ENCODE data around the gene RTP2. TPM values are rescaled to one million over a fixed set of nuclear protein-coding genes. Genes with fewer than 3 reads are reported as not detected.
A peak's percentile ranks its signal among the peaks of the same experiment; 100 is the strongest.

RTP2 gene
- total RNA-seq, 2 experiments from 2014 or later = not detected

DNA sequence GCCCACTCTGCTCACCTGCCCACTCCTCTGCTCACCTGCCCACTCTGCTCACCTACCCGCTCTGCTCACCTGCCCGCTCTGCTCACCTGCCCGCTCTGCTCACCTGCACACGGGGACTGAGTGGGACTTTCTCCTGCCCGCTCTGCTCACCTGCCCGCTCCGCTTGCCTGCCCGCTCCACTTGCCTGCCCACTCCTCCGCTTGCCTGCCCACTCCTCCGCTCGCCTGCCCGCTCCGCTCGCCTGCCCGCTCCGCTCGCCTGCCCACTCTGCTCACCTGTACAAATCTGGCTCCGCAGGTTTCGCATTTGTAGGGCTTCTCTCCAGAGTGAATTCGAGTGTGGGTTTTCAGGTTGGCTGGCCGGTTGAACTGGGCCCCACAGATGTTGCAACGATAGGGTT is 22.9 kb upstream of the RTP2 start:
- Mint-ChIP-seq H3K27ac (no peak overlapping the region), H3K36me3 (ENCODE audit: low read depth) (peaks cover 61% of the 10 kb centered on the region)

DNA sequence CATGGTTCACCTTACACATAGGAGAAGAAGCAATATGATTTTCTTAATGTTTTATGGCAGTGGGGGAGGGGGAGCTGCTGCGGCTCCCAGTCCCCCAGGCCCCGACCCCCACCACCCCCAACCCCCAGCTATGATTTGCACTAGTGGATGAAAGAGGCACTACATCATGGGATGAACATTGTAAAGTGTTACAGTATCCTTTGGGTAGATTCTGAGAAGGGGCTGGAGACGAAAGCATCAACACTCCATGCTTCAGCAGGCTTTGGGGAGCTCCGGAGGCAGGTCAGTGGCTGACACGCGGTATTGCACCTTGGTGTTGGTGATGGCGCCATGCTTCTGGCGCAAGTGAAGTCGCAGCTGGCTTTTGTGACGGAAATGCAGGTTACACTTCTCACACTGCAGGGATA is 19.9 kb upstream of the RTP2 start:
- Mint-ChIP-seq H3K27ac (no peak overlapping the region), H3K27me3 (ENCODE audit: low read depth) (no peaks in the 10 kb centered on the region), H3K4me1 (ENCODE audit: low read depth) (no peaks in the 10 kb centered on the region), H3K4me3 (no peak overlapping the region), H3K9me3 (no peaks in the 10 kb centered on the region), H3K36me3 (ENCODE audit: low read depth) (peaks cover 41% of the 10 kb centered on the region)
- CTCF ChIA-PET = interaction anchor here (1.1 to 1.2 kb wide), 2 partner anchors 8 to 10 kb away, joined by 3 read pairs; no protein-coding TSS in a partner anchor
- intact Hi-C loops (cut with micrococcal nuclease) = no loop called here
- no peak for DNase-seq

More for the DNA sequence above, 22.9 kb upstream of the RTP2 start:
- Mint-ChIP-seq H3K9me3 (no peaks in the 10 kb centered on the region), H3K4me1 (ENCODE audit: low read depth) (no peaks in the 10 kb centered on the region), H3K27me3 (ENCODE audit: low read depth) (no peaks in the 10 kb centered on the region), H3K4me3 (no peak overlapping the region)
- intact Hi-C loops (cut with micrococcal nuclease) = no loop called here
- CTCF ChIA-PET = no interaction called here
- no peak for DNase-seq

- DNase-seq = no peak
- intact Hi-C loops (cut with micrococcal nuclease) = no loop called here
- Mint-ChIP-seq H3K9me3 (no peaks in the 10 kb centered on the region), H3K27ac (no peak overlapping the region), H3K27me3 (ENCODE audit: low read depth) (no peaks in the 10 kb centered on the region), H3K36me3 (ENCODE audit: low read depth) (peaks cover 34% of the 10 kb centered on the region), H3K4me1 (ENCODE audit: low read depth) (no peaks in the 10 kb centered on the region), H3K4me3 (no peak overlapping the region)
- CTCF ChIA-PET = interaction anchor here (0.8 to 1.1 kb wide), 2 partner anchors 41 to 106 kb away, joined by 3 read pairs; no protein-coding TSS in a partner anchor
Measured at GRCh38 chr3:187721055-187721454, 18.7 kb upstream of the RTP2 start.

DNA sequence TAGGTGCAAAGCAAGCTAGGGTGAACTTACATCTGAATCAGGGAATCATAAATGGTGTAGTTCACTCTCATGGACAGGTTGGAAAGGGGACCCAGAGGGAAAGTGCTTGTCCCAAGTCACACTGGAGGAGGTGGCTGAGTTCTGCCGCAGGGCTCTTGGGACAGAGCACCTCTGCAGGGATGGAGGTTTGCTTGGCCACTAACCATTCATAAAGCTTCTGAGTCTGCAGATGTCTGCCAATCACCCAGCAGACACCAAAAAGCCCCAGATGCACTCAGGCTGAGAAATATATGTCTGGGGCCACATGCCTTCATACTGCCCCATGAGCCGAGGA is 17.9 kb upstream of the RTP2 start:
- no peak for DNase-seq
- H3K4me3 Mint-ChIP-seq = no peak overlapping the region
- CTCF ChIA-PET = interaction anchor here (0.8 to 2.1 kb wide), 5 partner anchors 16 to 401 kb away, joined by 3 to 9 read pairs (median 3); no protein-coding TSS in a partner anchor
- no peaks in the 10 kb centered on the region for H3K9me3 Mint-ChIP-seq
- H3K36me3 Mint-ChIP-seq (ENCODE audit: low read depth) = peaks cover 28% of the 10 kb centered on the region
- H3K4me1 Mint-ChIP-seq (ENCODE audit: low read depth) = no peaks in the 10 kb centered on the region
- no peaks in the 10 kb centered on the region for H3K27me3 Mint-ChIP-seq (ENCODE audit: low read depth)
- intact Hi-C loops (cut with micrococcal nuclease) = no loop called here
- no peak overlapping the region for H3K27ac Mint-ChIP-seq

GRCh38 chr3:187719628-187720336 is 17.4 kb upstream of the RTP2 start:
- Mint-ChIP-seq H3K4me1 (ENCODE audit: low read depth) (no peaks in the 10 kb centered on the region), H3K27me3 (ENCODE audit: low read depth) (no peaks in the 10 kb centered on the region), H3K36me3 (ENCODE audit: low read depth) (peaks cover 24% of the 10 kb centered on the region), H3K9me3 (no peaks in the 10 kb centered on the region), H3K27ac (no peak overlapping the region), H3K4me3 (no peak overlapping the region)
- DNase-seq = no peak
- intact Hi-C loops (cut with micrococcal nuclease) = loop anchor here (10.0 kb wide), 1 partner anchor 605 kb away; no protein-coding TSS in a partner anchor
- CTCF ChIA-PET = interaction anchor here (0.8 to 7.4 kb wide), 5 partner anchors 15 to 400 kb away, joined by 3 to 62 read pairs (median 4); no protein-coding TSS in a partner anchor

GRCh38 chr3:187718802-187719201 is 16.4 kb upstream of the RTP2 start:
- H3K9me3 Mint-ChIP-seq = no peaks in the 10 kb centered on the region
- H3K4me1 Mint-ChIP-seq (ENCODE audit: low read depth) = peaks cover 8% of the 10 kb centered on the region
- no peak for DNase-seq
- CTCF ChIA-PET = interaction anchor here (0.7 to 7.4 kb wide), 6 partner anchors 12 to 500 kb away, joined by 3 to 62 read pairs (median 4); no protein-coding TSS in a partner anchor
- H3K27ac Mint-ChIP-seq = no peak overlapping the region
- H3K36me3 Mint-ChIP-seq (ENCODE audit: low read depth) = peaks cover 15% of the 10 kb centered on the region
- no peak overlapping the region for H3K4me3 Mint-ChIP-seq
- intact Hi-C loops (cut with micrococcal nuclease) = loop anchor here (10.0 kb wide), 1 partner anchor 604 kb away; no protein-coding TSS in a partner anchor
- H3K27me3 Mint-ChIP-seq (ENCODE audit: low read depth) = no peaks in the 10 kb centered on the region

DNA sequence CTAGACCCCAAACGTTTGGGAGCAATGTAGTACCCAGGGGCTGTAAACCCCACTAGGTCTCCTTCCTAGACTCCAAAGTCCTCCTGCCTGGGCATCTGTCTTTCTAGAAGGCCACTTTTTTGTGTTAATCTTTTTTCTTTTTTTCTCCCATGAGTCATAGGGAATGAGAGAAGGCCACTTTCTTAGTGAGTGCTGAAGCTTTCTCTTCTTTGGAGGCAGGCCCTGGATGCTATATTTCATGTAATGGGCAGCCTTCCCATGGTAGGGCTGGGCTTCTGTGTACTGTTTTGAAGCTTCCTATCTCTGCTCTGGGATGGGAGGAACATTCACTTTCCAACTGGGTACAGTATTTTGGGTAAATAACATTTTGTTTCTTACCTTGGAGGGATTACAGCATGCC is 15.2 kb upstream of the RTP2 start:
- H3K27ac Mint-ChIP-seq = no peak overlapping the region
- H3K4me1 Mint-ChIP-seq (ENCODE audit: low read depth) = peaks cover 9% of the 10 kb centered on the region
- no peak overlapping the region for H3K4me3 Mint-ChIP-seq
- intact Hi-C loops (cut with micrococcal nuclease) = loop anchor here (10.0 kb wide), 1 partner anchor 603 kb away; no protein-coding TSS in a partner anchor
- no peaks in the 10 kb centered on the region for H3K27me3 Mint-ChIP-seq (ENCODE audit: low read depth)
- CTCF ChIA-PET = interaction anchor here (1.6 to 7.4 kb wide), 3 partner anchors 14 to 101 kb away, joined by 3 to 62 read pairs (median 33); partner anchors contain the start of gene RTP2
- H3K36me3 Mint-ChIP-seq (ENCODE audit: low read depth) = peaks cover 10% of the 10 kb centered on the region
- no peak for DNase-seq
- no peaks in the 10 kb centered on the region for H3K9me3 Mint-ChIP-seq

- intact Hi-C loops (cut with micrococcal nuclease) = loop anchor here (1.0 to 10.0 kb wide), 5 partner anchors 35 to 600 kb away; no protein-coding TSS in a partner anchor
- H3K27ac Mint-ChIP-seq = no peak overlapping the region
- CTCF ChIA-PET = interaction anchor here (0.5 to 7.4 kb wide), 12 partner anchors 8 to 809 kb away, joined by 3 to 62 read pairs (median 4); partner anchors contain the start of gene RTP2
- DNase-seq = peak; percentile 88
- H3K27me3 Mint-ChIP-seq (ENCODE audit: low read depth) = no peaks in the 10 kb centered on the region
- H3K36me3 Mint-ChIP-seq (ENCODE audit: low read depth) = no peaks in the 10 kb centered on the region
- H3K4me3 Mint-ChIP-seq = no peak overlapping the region
- no peaks in the 10 kb centered on the region for H3K9me3 Mint-ChIP-seq
- H3K4me1 Mint-ChIP-seq (ENCODE audit: low read depth) = peaks cover 9% of the 10 kb centered on the region
Measured at GRCh38 chr3:187714404-187714979, 12.1 kb upstream of the RTP2 start.

DNA sequence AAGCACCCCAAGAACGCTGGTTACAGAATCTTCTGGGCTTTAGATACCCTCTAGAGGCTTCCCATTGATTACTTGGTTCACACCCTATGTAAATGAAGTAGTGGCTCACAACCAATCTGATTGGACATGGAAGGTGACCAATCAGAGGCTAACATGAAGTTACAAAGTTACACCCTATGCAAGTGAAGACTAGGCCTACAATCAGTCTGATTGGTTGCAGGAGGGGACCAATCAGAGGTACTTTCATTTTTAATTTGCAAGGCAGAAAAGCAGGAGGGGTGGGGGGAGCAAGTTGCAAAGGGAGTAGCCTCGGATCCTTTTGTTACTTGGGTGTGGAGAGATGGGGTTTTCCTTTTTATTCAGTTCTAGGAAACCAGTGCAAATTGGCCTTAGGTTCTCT is 11.1 kb upstream of the RTP2 start:
- CTCF ChIA-PET = interaction anchor here (0.6 to 7.4 kb wide), 8 partner anchors 9 to 400 kb away, joined by 3 to 62 read pairs (median 9); partner anchors contain the start of gene RTP2
- no peaks in the 10 kb centered on the region for H3K9me3 Mint-ChIP-seq

GRCh38 chr3:187709155-187709554 is 6.8 kb upstream of the RTP2 start:
- no peak for DNase-seq
- no peaks in the 10 kb centered on the region for H3K27me3 Mint-ChIP-seq (ENCODE audit: low read depth)
- no peak overlapping the region for H3K27ac Mint-ChIP-seq
- H3K9me3 Mint-ChIP-seq = no peaks in the 10 kb centered on the region
- CTCF ChIA-PET = interaction anchor here (0.8 kb wide), 1 partner anchor 391 kb away, joined by 3 read pairs; no protein-coding TSS in a partner anchor
- H3K4me1 Mint-ChIP-seq (ENCODE audit: low read depth) = peaks cover 4% of the 10 kb centered on the region
- intact Hi-C loops (cut with micrococcal nuclease) = no loop called here
- no peaks in the 10 kb centered on the region for H3K36me3 Mint-ChIP-seq (ENCODE audit: low read depth)
- H3K4me3 Mint-ChIP-seq = no peak overlapping the region

More for the DNA sequence above, 11.1 kb upstream of the RTP2 start:
- Mint-ChIP-seq H3K36me3 (ENCODE audit: low read depth) (no peaks in the 10 kb centered on the region), H3K4me3 (no peak overlapping the region), H3K27me3 (ENCODE audit: low read depth) (no peaks in the 10 kb centered on the region), H3K4me1 (ENCODE audit: low read depth) (peaks cover 9% of the 10 kb centered on the region), H3K27ac (no peak overlapping the region)
- peak; percentile 26 for DNase-seq
- intact Hi-C loops (cut with micrococcal nuclease) = loop anchor here (10.0 kb wide), 1 partner anchor 599 kb away; no protein-coding TSS in a partner anchor

DNA sequence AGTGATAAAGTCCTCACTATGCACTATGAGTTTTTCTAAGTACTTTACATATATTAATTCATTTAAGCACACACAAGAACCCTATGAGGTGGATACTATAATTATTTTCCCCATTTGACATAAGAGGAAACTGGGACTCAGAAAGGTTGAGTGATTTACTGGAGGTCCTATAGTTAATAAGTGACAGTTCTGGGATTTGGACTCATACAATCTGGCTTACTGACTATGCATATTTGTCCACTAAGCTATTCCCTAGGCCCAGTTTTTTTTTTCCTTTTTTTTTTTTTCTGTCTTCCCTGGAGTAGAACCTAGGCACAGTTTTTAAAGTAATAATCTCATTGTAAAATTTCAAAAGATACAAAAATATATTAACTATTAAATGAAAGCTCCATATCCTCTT is 6.3 kb upstream of the RTP2 start:
- Mint-ChIP-seq H3K27ac (no peak overlapping the region), H3K36me3 (ENCODE audit: low read depth) (no peaks in the 10 kb centered on the region), H3K9me3 (no peaks in the 10 kb centered on the region), H3K4me3 (no peak overlapping the region), H3K4me1 (ENCODE audit: low read depth) (no peaks in the 10 kb centered on the region), H3K27me3 (ENCODE audit: low read depth) (no peaks in the 10 kb centered on the region)
- CTCF ChIA-PET = interaction anchor here (0.7 to 0.8 kb wide), 2 partner anchors 95 to 391 kb away, joined by 3 to 4 read pairs; no protein-coding TSS in a partner anchor
- DNase-seq = no peak
- intact Hi-C loops (cut with micrococcal nuclease) = no loop called here

DNA sequence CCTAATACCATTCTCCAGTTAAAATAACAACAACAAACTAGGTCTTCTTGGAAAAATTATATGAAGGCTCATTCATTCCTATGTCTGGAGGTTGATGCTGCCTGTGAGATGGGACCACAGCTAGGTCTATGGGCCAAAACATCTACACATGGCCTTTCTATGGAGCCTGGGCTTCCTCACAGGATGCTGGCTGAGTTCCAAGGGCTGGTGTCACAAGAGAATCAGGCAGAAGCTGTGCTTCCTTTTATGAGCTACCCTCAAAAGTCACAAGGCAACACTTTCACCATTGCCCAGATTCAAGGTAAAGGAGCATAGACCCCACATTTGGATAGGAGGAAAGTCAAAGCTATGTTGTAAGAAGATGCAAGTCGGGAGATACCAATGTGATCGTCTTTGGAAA is 4.6 kb upstream of the RTP2 start:
- Mint-ChIP-seq H3K36me3 (ENCODE audit: low read depth) (no peaks in the 10 kb centered on the region), H3K9me3 (no peaks in the 10 kb centered on the region), H3K27ac (no peak overlapping the region), H3K4me3 (no peak overlapping the region), H3K4me1 (ENCODE audit: low read depth) (no peaks in the 10 kb centered on the region), H3K27me3 (ENCODE audit: low read depth) (no peaks in the 10 kb centered on the region)
- CTCF ChIA-PET = interaction anchor here (1.5 to 7.6 kb wide), 2 partner anchors 8 to 12 kb away, joined by 3 to 33 read pairs; no protein-coding TSS in a partner anchor
- intact Hi-C loops (cut with micrococcal nuclease) = no loop called here
- no peak for DNase-seq

Data from activated naive CD4-positive, alpha-beta T cell treated with anti-CD3 and anti-CD28 coated beads for 36 hours (primary cell).